NT2/D1 (cell line): Measurements from ENCODE around the gene CGN.

Experiments used
- DNase-seq: peaks from one replicate; pipeline ENCODE4 v3.0.0-alpha.2; 2011; ENCODE audit warnings: low read depth, low spot score
- H3K27me3 ChIP-seq: 2 replicates; pipeline ENCODE4 v1.6.0; 2011; ENCODE audit warnings: mild to moderate bottlenecking; ENCODE audit not compliant: insufficient read length, insufficient read depth
- H3K36me3 ChIP-seq: 2 replicates; pipeline ENCODE4 v1.6.1; 2011; ENCODE audit warnings: mild to moderate bottlenecking, low read length, mixed read lengths; ENCODE audit not compliant: insufficient read depth, insufficient read length
- H3K4me1 ChIP-seq: 2 replicates; pipeline ENCODE4 v1.5.1; 2011; ENCODE audit not compliant: insufficient read depth, insufficient read length
- H3K4me3 ChIP-seq: 2 replicates; pipeline ENCODE4 v1.5.1; 2011; ENCODE audit warnings: low read depth; ENCODE audit not compliant: insufficient read length
- H3K9ac ChIP-seq: 2 replicates; pipeline ENCODE4 v1.6.0; 2011; ENCODE audit warnings: low read depth; ENCODE audit not compliant: insufficient read length
- H3K9me3 ChIP-seq: 2 replicates; pipeline ENCODE4 v1.5.1; 2011; ENCODE audit warnings: mild to moderate bottlenecking, low read length; ENCODE audit not compliant: insufficient read depth
- SUZ12 ChIP-seq: IDR thresholded peaks from 2 replicates; pipeline ENCODE4 v1.6.1; 2011; ENCODE audit not compliant: insufficient read length, insufficient read depth; ENCODE audit errors: extremely low read depth
- YY1 ChIP-seq: IDR thresholded peaks from 2 replicates; pipeline ENCODE4 v1.6.1; 2011; ENCODE audit not compliant: insufficient read length, insufficient read depth
- ZNF274 ChIP-seq: IDR thresholded peaks from 2 replicates; pipeline ENCODE4 v1.6.1; 2011; ENCODE audit warnings: mild to moderate bottlenecking, low read depth, low read length

CGN gene

DNA sequence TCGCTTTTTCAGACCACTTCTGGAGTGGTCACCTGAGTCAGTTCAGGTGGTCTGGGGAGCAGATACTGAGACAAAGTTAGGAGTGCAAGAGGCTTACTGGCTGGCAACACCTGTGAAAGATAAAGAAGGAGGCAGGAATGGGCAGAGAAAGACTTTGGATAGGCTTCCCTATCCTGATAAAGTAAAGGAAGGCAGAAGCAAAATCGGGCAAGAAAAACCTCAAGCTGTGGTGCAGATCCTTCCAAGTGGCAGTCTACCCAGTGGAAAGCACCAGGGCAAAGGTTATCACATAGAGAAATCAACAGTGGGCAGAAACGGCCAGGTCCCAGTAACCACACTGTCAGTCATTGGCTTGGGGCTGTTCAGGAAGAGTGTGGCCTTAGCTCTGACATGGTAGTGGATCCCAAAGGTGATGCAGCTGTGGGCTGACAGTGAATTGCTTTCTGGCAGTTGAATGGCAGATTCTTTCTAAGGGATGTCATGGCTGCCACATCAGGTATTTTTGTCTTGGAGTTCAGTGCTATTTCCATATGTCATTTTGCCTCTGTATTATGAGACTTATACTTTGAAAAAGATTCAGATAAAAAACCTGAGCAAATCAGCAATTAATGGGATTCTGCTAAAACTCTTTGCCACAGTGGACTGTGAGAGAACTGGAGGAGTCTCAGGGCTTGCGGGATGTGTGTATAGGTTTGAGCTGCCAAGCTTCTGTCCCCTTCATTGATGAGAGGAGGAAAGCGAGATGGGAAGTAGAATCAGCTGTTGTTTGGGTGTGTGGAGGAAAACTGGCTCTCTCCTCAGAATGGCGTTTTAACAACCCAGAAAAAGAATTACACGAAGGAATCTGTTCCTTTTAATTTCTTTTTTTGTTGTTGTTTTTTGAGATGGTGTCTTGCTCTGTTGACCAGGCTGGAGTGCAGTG is 8.1 kb upstream of the CGN start:
- Histone ChIP-seq H3K27me3 (no peaks in the 10 kb centered on the region), H3K4me3 (no peak overlapping the region), H3K36me3 (no peaks in the 10 kb centered on the region), H3K9ac (no peak overlapping the region), H3K4me1 (peaks cover 4% of the 10 kb centered on the region), H3K9me3 (no peaks in the 10 kb centered on the region)
- TF ChIP-seq ZNF274 (no peak), SUZ12 (no peak), YY1 (no peak)
- DNase-seq, result no peak

DNA sequence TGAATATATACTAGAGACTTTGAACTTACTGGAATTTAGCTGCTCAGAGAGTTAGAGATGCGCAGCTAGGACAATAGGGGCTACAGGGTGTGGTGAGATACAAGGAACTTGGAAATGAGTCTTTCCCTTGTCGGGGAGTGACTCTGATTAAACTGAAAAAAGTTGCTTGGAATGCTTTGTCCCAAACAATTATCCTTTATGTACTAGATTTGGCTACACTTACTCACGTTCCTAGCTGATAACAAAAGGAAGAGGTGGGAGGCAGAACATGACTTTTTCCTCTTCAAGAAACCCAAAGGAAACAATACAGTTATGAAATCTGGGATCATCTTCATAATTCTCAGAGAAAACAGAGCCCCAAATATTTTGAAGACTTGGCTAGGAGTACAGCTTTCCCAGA is 6.9 kb upstream of the CGN start:
- Histone ChIP-seq H3K9ac (no peak overlapping the region), H3K4me1 (peaks cover 4% of the 10 kb centered on the region)
- DNase-seq, result no peak

DNA sequence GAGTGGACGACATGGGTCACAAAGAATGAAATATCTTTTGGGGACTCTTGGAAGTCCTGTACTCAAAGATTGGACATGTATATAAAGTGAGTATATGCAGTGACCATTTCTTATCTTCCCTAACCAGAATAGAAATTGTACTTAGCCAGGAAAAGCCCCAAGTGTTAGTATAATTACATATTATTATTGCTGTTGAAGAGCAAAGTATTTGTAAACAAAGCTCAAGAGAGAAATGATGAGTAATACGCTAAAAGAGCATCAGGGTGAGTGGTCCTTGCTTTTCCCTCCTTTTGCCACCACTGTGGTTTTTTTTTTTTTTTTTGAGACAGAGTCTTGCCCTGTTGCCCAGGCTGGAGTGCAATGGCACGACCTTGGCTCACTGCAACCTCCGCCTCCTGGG is 6.4 kb upstream of the CGN start:
- H3K4me3 ChIP-seq, result no peak overlapping the region
- H3K4me1 ChIP-seq, result peaks cover 4% of the 10 kb centered on the region
- no peak for TF ChIP-seq YY1
- no peak for TF ChIP-seq SUZ12
- no peak for TF ChIP-seq ZNF274
- H3K9me3 ChIP-seq, result no peaks in the 10 kb centered on the region
- no peaks in the 10 kb centered on the region for H3K27me3 ChIP-seq
- no peak overlapping the region for H3K9ac ChIP-seq
- H3K36me3 ChIP-seq, result no peaks in the 10 kb centered on the region
- DNase-seq, result no peak

More for the DNA sequence above, 6.9 kb upstream of the CGN start:
- H3K4me3 ChIP-seq, result no peak overlapping the region
- no peaks in the 10 kb centered on the region for H3K36me3 ChIP-seq
- no peaks in the 10 kb centered on the region for H3K9me3 ChIP-seq
- H3K27me3 ChIP-seq, result no peaks in the 10 kb centered on the region
- TF ChIP-seq YY1 (no peak), ZNF274 (no peak), SUZ12 (no peak)

DNA sequence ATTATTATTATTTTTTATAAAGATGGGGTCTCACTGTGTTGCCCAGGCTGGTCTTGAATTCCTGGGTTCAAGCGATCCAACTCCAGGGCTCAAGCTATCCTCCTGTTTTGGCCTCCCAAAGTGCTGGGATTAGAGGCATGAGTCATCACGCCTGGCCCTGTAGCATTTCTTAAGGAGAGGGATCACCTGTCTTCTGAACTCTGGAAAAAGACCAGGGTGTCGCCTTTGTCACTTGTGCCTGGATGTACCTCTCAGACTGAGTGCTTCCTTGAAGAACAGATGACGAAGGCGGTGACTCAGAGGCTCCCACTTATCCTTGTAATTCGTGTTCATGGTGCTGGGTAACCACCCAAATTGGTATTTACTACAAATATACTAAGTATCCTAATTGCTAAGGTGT is 2.4 kb upstream of the CGN start:
- no peak for DNase-seq
- no peak for TF ChIP-seq YY1

DNA sequence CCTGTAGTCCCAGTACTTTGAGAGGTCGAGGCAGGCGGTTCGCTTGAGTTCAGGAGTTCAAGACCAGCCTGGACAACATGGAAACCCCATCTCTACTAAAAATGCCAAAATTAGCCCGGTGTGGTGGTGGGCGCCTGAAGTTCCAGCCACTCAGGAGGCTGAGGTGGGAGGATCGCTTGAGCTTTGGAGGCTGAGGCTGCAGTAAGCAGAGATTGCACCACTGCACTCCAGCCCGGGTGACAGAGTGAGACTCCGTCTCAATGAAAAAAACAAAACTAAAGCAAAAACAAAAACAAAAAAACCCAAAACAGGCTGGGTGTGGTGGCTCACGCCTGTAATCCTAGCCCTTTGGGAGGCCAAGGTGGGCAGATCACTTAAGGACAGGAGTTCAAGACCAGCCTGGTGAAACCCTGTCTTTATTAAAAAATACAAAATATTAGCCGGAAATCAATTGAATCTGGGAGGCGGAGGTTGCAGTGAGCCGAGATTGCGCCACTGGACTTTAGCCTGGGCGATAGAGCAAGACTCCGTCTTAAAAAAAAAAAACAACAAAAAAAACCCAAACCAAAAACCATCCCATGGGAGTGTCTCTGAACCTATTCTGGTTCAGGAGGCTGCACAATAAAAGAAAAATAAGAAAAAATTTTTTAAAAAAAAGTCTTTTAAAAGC is 1.7 kb upstream of the CGN start:
- H3K9ac ChIP-seq, result no peak overlapping the region
- H3K4me1 ChIP-seq, result peaks cover 22% of the 10 kb centered on the region
- no peak overlapping the region for H3K4me3 ChIP-seq
- no peaks in the 10 kb centered on the region for H3K9me3 ChIP-seq
- no peak for DNase-seq
- no peaks in the 10 kb centered on the region for H3K27me3 ChIP-seq
- no peaks in the 10 kb centered on the region for H3K36me3 ChIP-seq
- TF ChIP-seq YY1 (no peak), SUZ12 (no peak), ZNF274 (no peak)

More for the DNA sequence above, 2.4 kb upstream of the CGN start:
- Histone ChIP-seq H3K27me3 (no peaks in the 10 kb centered on the region), H3K4me1 (peaks cover 16% of the 10 kb centered on the region), H3K36me3 (no peaks in the 10 kb centered on the region), H3K9me3 (no peaks in the 10 kb centered on the region), H3K4me3 (no peak overlapping the region), H3K9ac (no peak overlapping the region)

DNA sequence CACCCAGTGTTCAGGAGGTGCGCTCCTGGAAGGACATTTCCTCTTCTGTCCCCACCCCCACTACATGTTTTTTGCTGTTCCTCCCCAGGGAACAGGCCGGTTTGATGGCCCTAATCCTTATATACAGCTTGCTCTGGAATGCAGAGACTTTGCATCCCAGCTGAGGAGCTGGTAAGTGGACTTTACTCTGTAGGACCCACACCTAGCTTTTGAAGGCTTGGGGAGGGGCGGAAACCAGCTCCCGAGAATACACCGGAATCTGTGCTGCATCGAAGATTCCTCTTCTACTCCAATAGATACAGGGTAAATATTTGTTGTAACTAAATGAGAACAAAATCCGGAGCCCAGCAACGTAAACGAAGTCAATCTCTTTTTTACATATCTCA is 1.2 kb upstream of the CGN start:
- TF ChIP-seq YY1 (no peak), SUZ12 (no peak), ZNF274 (no peak)

DNA sequence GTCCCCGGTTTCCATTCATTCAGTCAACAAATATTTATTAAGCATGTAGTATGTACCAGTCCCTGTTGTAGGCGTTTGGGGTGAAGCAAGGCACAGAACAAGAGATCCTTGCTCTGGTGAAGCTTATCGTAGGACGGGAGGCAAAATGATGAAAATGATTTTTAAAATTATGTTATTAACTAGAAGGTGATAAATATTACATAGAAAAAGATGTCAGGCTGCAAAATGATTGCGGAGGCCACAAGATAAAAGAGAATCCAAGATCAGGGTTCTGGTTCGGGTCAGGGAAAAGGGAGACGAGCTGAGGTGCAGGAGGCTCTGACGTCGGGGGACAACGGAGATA is 602 bp upstream of the CGN start:
- no peaks in the 10 kb centered on the region for H3K27me3 ChIP-seq
- TF ChIP-seq ZNF274, result no peak
- H3K4me3 ChIP-seq, result peak overlapping the region; percentile 75
- no peaks in the 10 kb centered on the region for H3K36me3 ChIP-seq
- no peak for DNase-seq
- no peaks in the 10 kb centered on the region for H3K9me3 ChIP-seq
- H3K4me1 ChIP-seq, result peaks cover 22% of the 10 kb centered on the region
- peak overlapping the region; percentile 87 for H3K9ac ChIP-seq

More for the DNA sequence above, 1.2 kb upstream of the CGN start:
- no peaks in the 10 kb centered on the region for H3K27me3 ChIP-seq
- peak overlapping the region; percentile 75 for H3K4me3 ChIP-seq
- no peaks in the 10 kb centered on the region for H3K9me3 ChIP-seq
- peaks cover 22% of the 10 kb centered on the region for H3K4me1 ChIP-seq
- DNase-seq, result peak; percentile 85
- H3K9ac ChIP-seq, result peak overlapping the region; percentile 87
- H3K36me3 ChIP-seq, result no peaks in the 10 kb centered on the region
